IMR-90 (cell line): ENCODE measurements around the gene FARP1. TPM values are rescaled to one million over a fixed set of nuclear protein-coding genes. Genes with fewer than 3 reads are reported as not detected.

ENCODE experiments used
- ATAC-seq: fragments of 200-7000 bp; cut with Tn5 transposase; 2 replicates; pipeline ENCODE4 v1.9.1; 2020; ENCODE audit warnings: low read depth, mild to moderate bottlenecking, moderate library complexity
- BruUV-seq: library from RNA; stranded (reverse); fragments of 400-500 nt; replicated peaks from 2 replicates; lab custom pipeline; 2021; lab: Mats Ljungman, UMichigan
- CTCF ChIA-PET: fragments of 300-600 bp; formaldehyde crosslinking; extraction: SDS; loops from one replicate; lab custom pipeline; 2021; ENCODE audit warnings: antibody characterized with exemption; lab: Yijun Ruan, JAX
- POLR2A ChIA-PET: fragments of 300-600 bp; sonication (Branson Sonifier 250); formaldehyde crosslinking; loops from one replicate; lab custom pipeline; 2022; ENCODE audit warnings: antibody characterized with exemption; ENCODE audit not compliant: unreplicated experiment; lab: Charles Lee
- DNase-seq: peaks from one replicate; pipeline ENCODE4 v3.0.0; 2013
- H2AFZ ChIP-seq: replicated peaks from 2 replicates; pipeline ENCODE3; 2013; ENCODE audit warnings: low read length, mild to moderate bottlenecking; ENCODE audit not compliant: poor library complexity
- H2AK5ac ChIP-seq: 2 replicates; pipeline ENCODE4 v1.6.1; 2013; ENCODE audit warnings: low read depth, low read length, inconsistent platforms
- H2AK9ac ChIP-seq: replicated peaks from 2 replicates; pipeline ENCODE3; 2013; ENCODE audit warnings: mild to moderate bottlenecking, low read depth, low read length, moderate library complexity; ENCODE audit not compliant: poor library complexity
- H2BK120ac ChIP-seq: 2 replicates; pipeline ENCODE4 v1.6.1; 2013; ENCODE audit warnings: low read depth, low read length, inconsistent platforms
- H2BK15ac ChIP-seq: 3 replicates; pipeline ENCODE4 v1.6.1; 2013; ENCODE audit warnings: low read depth, low read length, inconsistent platforms
- H2BK20ac ChIP-seq: 2 replicates; pipeline ENCODE4 v1.6.1; 2013; ENCODE audit warnings: low read depth, mild to moderate bottlenecking, inconsistent platforms, low read length, moderate library complexity
- H2BK5ac ChIP-seq: 2 replicates; pipeline ENCODE4 v1.6.1; 2013; ENCODE audit warnings: mild to moderate bottlenecking, low read depth, low read length, inconsistent platforms; ENCODE audit not compliant: poor library complexity, severe bottlenecking
- H3K14ac ChIP-seq: replicated peaks from 2 replicates; pipeline ENCODE4 v1.6.1; 2013; ENCODE audit warnings: low read depth, low read length, inconsistent platforms
- H3K18ac ChIP-seq: 2 replicates; pipeline ENCODE4 v1.6.1; 2013; ENCODE audit warnings: low read depth, low read length, control low read depth
- H3K23ac ChIP-seq: 2 replicates; pipeline ENCODE4 v1.6.1; 2013; ENCODE audit warnings: low read depth, low read length, inconsistent platforms
- H3K27ac ChIP-seq: 2 replicates; pipeline ENCODE4 v1.5.1; 2013; ENCODE audit warnings: mild to moderate bottlenecking, control low read depth, low read length; ENCODE audit not compliant: insufficient read depth
- H3K27me3 ChIP-seq: 2 replicates; pipeline ENCODE4 v1.6.1; 2013; ENCODE audit warnings: low read length; ENCODE audit not compliant: control insufficient read depth, insufficient read depth
- H3K36me3 ChIP-seq: 2 replicates; pipeline ENCODE4 v1.6.1; 2013; ENCODE audit warnings: low read length, mixed read lengths; ENCODE audit not compliant: control insufficient read depth, insufficient read depth
- H3K4ac ChIP-seq: 2 replicates; pipeline ENCODE4 v1.6.1; 2013; ENCODE audit warnings: low read depth, low read length, inconsistent platforms
- H3K4me1 ChIP-seq: 2 replicates; pipeline ENCODE4 v1.6.1; 2013; ENCODE audit warnings: low read length, mixed read lengths; ENCODE audit not compliant: control insufficient read depth, insufficient read depth
- H3K4me2 ChIP-seq: 2 replicates; pipeline ENCODE4 v1.6.1; 2013; ENCODE audit warnings: low read depth, mild to moderate bottlenecking, control low read depth, low read length, moderate library complexity
- H3K4me3 ChIP-seq: 2 replicates; pipeline ENCODE4 v1.5.1; 2013; ENCODE audit warnings: low read depth, mild to moderate bottlenecking, control low read depth, low read length, moderate library complexity; ENCODE audit not compliant: insufficient read depth
- H3K56ac ChIP-seq: 2 replicates; pipeline ENCODE4 v1.6.1; 2013; ENCODE audit warnings: low read length, inconsistent platforms; ENCODE audit not compliant: insufficient read depth; ENCODE audit errors: extremely low read depth
- H3K79me1 ChIP-seq, 2 experiments: 2 replicates each; pipeline ENCODE4 v1.6.1; 2013; ENCODE audit warnings: low read length in 2 of 2, inconsistent platforms in 1 of 2, low read depth in 1 of 2
- H3K9ac ChIP-seq: 2 replicates; pipeline ENCODE4 v1.6.1; 2013; ENCODE audit warnings: low read depth, low read length, control low read depth
- H3K9me1 ChIP-seq: 2 replicates; pipeline ENCODE4 v1.6.1; 2013; ENCODE audit warnings: low read length, inconsistent platforms; ENCODE audit not compliant: insufficient read depth
- H3K9me3 ChIP-seq: 2 replicates; pipeline ENCODE4 v1.6.1; 2013; ENCODE audit warnings: low read length; ENCODE audit not compliant: control insufficient read depth, insufficient read depth
- H4K20me1 ChIP-seq: 2 replicates; pipeline ENCODE4 v1.6.1; 2013; ENCODE audit warnings: low read length, inconsistent platforms; ENCODE audit not compliant: insufficient read depth
- H4K5ac ChIP-seq: 2 replicates; pipeline ENCODE4 v1.6.1; 2013; ENCODE audit warnings: mild to moderate bottlenecking, low read depth, low read length, control low read depth
- H4K8ac ChIP-seq, 2 experiments: 2 replicates each; pipeline ENCODE4 v1.6.1; 2013; ENCODE audit warnings: low read depth in 2 of 2, low read length in 2 of 2, control low read depth in 1 of 2, inconsistent platforms in 1 of 2
- H4K91ac ChIP-seq: 2 replicates; pipeline ENCODE4 v1.6.1; 2013; ENCODE audit warnings: low read depth, low read length, inconsistent platforms; ENCODE audit not compliant: insufficient read depth
- MAFK ChIP-seq: IDR thresholded peaks from 2 replicates; pipeline ENCODE4 v1.6.1; 2012; ENCODE audit warnings: low read depth, low read length, improper control_type of control experiment
- POLR2A ChIP-seq: IDR thresholded peaks from 2 replicates; pipeline ENCODE4 v1.6.1; 2012; ENCODE audit warnings: mild to moderate bottlenecking, low read depth, low read length
- RAD21 ChIP-seq: IDR thresholded peaks from 2 replicates; pipeline ENCODE4 v1.6.1; 2012; ENCODE audit warnings: low read length, improper control_type of control experiment
- RFX5 ChIP-seq: IDR thresholded peaks from 2 replicates; pipeline ENCODE4 v1.8.0; 2012; ENCODE audit warnings: low read depth, mild to moderate bottlenecking, low read length, moderate library complexity
- WGBS, 2 experiments: methylation state at CpG; one replicate each; pipeline versions ENCODE4 v1.1.5 to v1.1.7; 2013; ENCODE audit warnings: missing lambda C conversion rate in 2 of 2; ENCODE audit not compliant: insufficient read length in 1 of 2; ENCODE audit errors: extremely low coverage in 2 of 2; 5-methylcytosine and 5-hydroxymethylcytosine counted together
- dilution Hi-C: fragments of 300-500 bp; cut with HindIII; formaldehyde crosslinking; loops from one replicate; pipeline ENCODE4 v1.14.3; 2018; ENCODE audit warnings: low sequenced_read_pairs; ENCODE audit not compliant: unreplicated experiment
- in situ Hi-C: fragments of 300-500 bp; cut with MboI; formaldehyde crosslinking; loops from 3 replicates; pipeline ENCODE4 v1.14.3; 2019; ENCODE audit warnings: low sequenced_read_pairs, inconsistent platforms, mixed read lengths
- intact Hi-C: fragments of 100-400 bp; cut with micrococcal nuclease; formaldehyde crosslinking; loops from 2 replicates; pipeline ENCODE4 v1.10.0; 2022
- polyA plus RNA-seq, 3 experiments: library from polyadenylated mRNA; depleted of rRNA; stranded (reverse); fragments of >200 nt; gene quantifications; 2 replicates each; pipeline ENCODE4 v1.2.3, GENCODE V29; 2012; ENCODE audit warnings: low replicate concordance in 1 of 3
- total RNA-seq: library from RNA; depleted of rRNA; stranded (reverse); fragments of >200 nt; gene quantifications from 2 replicates; pipeline ENCODE4 v1.2.3, GENCODE V29; 2012
- TF ChIP-seq, protein P1 (sequence below): fragments of 150-350 bp; IDR thresholded peaks from 2 replicates; pipeline ENCODE4 v1.6.1; 2017; ENCODE audit warnings: mild to moderate bottlenecking, antibody characterized with exemption, low read length, low read depth
- TF ChIP-seq, protein P2 (sequence below): fragments of 150-350 bp; IDR thresholded peaks from 2 replicates; pipeline ENCODE4 v1.6.1; 2016; ENCODE audit warnings: low read depth, mild to moderate bottlenecking, low read length, moderate library complexity, borderline replicate concordance

Gene FARP1
- total and polyA plus RNA-seq, 2 of the 4 experiments (the other 2 are of a cell fraction): 39.6 to 57.0 TPM

DNA sequence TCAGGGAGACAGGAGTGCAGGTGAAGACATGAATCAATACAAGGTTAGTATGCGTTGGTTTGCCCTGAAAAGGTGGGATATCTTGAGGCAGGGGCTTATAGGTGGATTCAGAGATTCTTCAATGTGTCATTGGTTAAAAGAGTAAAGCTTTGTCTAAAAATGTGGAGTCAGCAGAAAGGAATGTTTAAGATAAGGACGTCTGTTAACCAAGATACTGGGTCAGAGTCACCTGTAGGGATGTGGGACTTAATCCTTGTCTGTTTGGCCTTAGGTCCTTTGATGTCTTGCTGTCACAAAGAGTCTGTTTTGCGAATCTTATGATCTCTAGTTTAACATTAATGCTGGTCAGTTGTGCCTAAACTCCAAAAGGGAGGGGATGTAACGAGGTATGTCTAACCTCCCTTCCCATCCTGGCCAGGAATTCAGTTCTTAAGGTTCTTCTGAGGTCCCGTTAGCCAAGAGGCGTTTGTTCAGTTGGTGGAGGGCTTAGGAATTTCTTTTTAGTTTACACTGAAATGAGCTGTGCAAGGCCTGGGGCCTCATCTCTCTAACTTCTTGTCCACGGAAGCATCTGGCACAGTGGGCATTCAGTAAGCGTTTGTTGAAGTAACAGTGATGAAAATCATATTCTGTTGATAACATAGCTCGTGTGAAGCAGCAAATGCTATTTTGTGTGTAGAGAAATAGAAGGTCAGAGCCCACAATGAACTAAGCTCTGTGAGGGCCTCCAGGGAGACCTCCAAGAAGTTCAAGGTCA lies 130.4 kb downstream of the FARP1 start:
- Histone ChIP-seq H2BK120ac (peak overlapping the region; percentile 43), H3K56ac (0 out of 2 replicates have a peak overlapping the region, but pooled peaks have one; percentile 7), H2BK20ac (peak overlapping the region; percentile 23), H3K9ac (no peak overlapping the region), H2AK5ac (peak overlapping the region; percentile 18; the same call in 1 of the 2 replicates), H2AFZ (no peak overlapping the region), H3K4me1 (peaks cover 27% of the 10 kb centered on the region), H3K18ac (peak overlapping the region; percentile 59), H3K27me3 (no peaks in the 10 kb centered on the region), H3K36me3 (0 out of 2 replicates have a peak, but pooled peaks cover 1% of the 10 kb centered on the region), H4K91ac (peak overlapping the region; percentile 49), H2BK15ac (peak overlapping the region; percentile 21; the same call in 1 of the 3 replicates), H3K14ac (peak overlapping the region; percentile 44), H3K27ac (peak overlapping the region; percentile 63; the same call in 1 of the 2 replicates), H4K8ac (peak overlapping the region; percentile 14 to 48; a peak in 3 of 4 replicates), H2AK9ac (peak overlapping the region; percentile 48), H3K23ac (peak overlapping the region; percentile 77), H4K5ac (peak overlapping the region; percentile 86), H4K20me1 (peaks cover 19% of the 10 kb centered on the region; the same call in 1 of the 2 replicates), H3K4ac (peak overlapping the region; percentile 55), H3K9me3 (no peaks in the 10 kb centered on the region), H3K9me1 (peaks cover 24% of the 10 kb centered on the region), H3K79me1 (peaks cover 36 to 86% of the 10 kb centered on the region in 2 experiments), H2BK5ac (peak overlapping the region; percentile 42), H3K4me2 (peak overlapping the region; percentile 86), H3K4me3 (no peak overlapping the region)
- DNase-seq (no peak), ATAC-seq (no peak)
- POLR2A ChIA-PET: interaction anchor here (0.6 kb wide), 1 partner anchor 18 kb away, joined by 3 read pairs; no protein-coding TSS in a partner anchor
- in situ Hi-C loops: no loop called here
- intact Hi-C loops: no loop called here
- dilution Hi-C loops: no loop called here
- TF ChIP-seq, protein P1, sequence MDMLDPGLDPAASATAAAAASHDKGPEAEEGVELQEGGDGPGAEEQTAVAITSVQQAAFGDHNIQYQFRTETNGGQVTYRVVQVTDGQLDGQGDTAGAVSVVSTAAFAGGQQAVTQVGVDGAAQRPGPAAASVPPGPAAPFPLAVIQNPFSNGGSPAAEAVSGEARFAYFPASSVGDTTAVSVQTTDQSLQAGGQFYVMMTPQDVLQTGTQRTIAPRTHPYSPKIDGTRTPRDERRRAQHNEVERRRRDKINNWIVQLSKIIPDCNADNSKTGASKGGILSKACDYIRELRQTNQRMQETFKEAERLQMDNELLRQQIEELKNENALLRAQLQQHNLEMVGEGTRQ: no peak
- no peak for TF ChIP-seq RAD21
- TF ChIP-seq POLR2A: no peak
- TF ChIP-seq, protein P2, sequence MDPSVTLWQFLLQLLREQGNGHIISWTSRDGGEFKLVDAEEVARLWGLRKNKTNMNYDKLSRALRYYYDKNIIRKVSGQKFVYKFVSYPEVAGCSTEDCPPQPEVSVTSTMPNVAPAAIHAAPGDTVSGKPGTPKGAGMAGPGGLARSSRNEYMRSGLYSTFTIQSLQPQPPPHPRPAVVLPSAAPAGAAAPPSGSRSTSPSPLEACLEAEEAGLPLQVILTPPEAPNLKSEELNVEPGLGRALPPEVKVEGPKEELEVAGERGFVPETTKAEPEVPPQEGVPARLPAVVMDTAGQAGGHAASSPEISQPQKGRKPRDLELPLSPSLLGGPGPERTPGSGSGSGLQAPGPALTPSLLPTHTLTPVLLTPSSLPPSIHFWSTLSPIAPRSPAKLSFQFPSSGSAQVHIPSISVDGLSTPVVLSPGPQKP: no peak
- no peak for TF ChIP-seq RFX5
- TF ChIP-seq MAFK: peak; percentile 99
- 50% methylated on average over 3 of the region's 9 CpGs; no CpG with 5 or more reads in 1 of the 2 experiments for WGBS, 2 experiments
- CTCF ChIA-PET: interaction anchor here (0.6 kb wide), 1 partner anchor 1268 kb away, joined by 3 read pairs; no protein-coding TSS in a partner anchor
- BruUV-seq: no TSS peak
